Stimulated activated CD8-positive, alpha-beta memory T cell treated with anti-CD3 and anti-CD28 coated beads, Interleukin-7, amount 100 ng/mL, for 24 hours (primary cell): ENCODE results near the gene FYB1.

Source experiments
- DNase-seq: peaks from one replicate; pipeline ENCODE4 v3.0.0-alpha.2; 2020; ENCODE audit warnings: low read depth

Gene FYB1

GRCh38 chr5:39206630-39207321, 12.6 kb downstream of the FYB1 start:
- no peak for DNase-seq

GRCh38 chr5:39205550-39205949, 13.8 kb downstream of the FYB1 start:
- DNase-seq, result no peak

- no peak for DNase-seq
Measured at GRCh38 chr5:39203951-39204350, 15.4 kb downstream of the FYB1 start.

GRCh38 chr5:39203275-39203922, 16.0 kb downstream of the FYB1 start:
- DNase-seq, result no peak

DNA sequence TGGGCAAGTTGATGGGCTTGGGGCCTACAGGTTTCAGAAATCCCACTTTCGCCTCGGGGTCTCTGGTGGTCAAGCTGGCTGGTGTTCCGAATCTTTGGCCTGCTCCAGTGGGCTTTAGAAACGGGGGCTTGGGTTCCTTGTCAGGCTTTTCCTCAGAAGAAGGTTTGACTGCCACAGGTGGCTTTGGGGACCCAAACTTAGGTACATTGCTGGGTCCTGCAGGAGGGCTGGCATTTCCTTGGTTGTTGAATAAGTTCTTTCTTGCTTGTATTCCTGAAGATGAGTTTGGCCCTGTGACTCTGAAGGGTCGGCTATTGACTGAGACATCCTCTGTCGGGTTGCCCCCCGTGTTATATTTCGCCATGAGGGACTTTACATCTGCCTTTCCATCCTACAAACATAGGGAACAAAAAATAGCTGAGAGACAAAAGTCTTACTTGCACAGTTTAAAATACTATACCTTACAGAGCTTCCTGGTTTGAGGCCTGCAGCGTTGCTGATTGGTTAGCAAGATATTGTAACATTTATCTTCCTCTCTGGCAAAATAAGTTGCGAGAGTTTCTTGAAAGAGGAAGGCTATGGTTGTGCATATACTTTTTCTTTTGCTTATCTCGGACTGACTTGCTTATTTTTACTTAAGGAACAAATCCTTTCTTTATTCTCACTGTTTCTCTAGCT, 16.6 kb downstream of the FYB1 start:
- DNase-seq, result no peak

DNA sequence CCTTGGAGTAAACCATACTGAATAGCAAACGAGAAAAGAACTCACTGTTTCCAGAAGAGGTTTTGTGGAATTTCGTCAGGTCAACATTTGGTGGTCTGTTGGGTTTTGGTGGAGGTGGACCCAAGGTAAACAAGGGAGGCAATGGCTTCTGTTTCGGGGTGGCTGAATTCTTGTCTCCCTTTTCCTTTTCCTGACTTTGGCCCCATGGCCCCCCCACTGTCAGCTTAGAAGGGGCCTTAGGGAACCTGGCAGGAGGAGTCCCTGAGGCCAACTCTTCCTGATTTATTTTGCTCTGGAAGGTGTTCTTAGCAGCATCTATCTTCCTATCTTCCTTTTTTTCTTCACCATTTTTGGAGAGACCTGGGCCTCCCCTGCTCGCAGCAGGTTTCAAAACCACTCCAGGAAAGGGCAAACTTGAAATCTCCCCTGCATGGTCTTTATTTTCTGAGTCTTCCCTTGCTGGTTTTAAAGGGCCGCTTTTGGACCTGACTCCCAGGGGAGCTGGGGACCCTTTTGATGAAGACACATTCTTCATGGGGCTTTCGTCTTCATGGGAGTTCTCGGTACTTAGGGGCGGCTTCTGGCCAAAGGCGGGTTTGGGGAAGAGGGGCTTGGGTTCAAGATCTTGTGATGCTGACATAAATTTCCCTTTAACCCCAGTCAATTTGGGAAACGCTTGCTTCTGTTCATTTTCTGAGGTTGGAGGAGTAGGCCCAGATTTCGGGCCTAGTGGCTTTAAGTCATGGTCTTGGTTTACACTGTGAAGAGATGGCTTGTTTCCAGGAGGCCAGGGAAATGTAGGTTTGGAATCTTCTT, 17.4 kb downstream of the FYB1 start:
- DNase-seq, result no peak

- DNase-seq, result no peak
Measured at GRCh38 chr5:39201160-39201780, 18.1 kb downstream of the FYB1 start.

DNA sequence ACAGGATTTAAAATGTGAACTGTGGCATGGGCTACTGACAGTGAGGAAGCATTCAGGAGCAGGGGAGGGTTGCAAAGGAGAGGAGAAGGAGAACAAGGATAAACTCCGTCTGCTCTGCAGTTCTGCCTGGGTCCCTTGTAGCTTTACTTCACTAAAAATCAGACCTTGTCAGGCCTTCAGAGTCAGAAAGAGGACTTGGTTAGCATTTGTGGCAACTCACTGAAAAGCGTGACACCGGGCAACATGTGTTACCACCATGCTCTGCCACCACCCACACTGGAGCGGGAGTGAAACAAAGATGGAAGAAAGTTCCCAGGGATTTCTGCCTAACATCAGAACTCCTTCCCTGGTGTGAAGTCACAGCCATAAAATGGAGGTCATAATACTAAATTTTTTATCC, 19.3 kb downstream of the FYB1 start:
- no peak for DNase-seq

DNA sequence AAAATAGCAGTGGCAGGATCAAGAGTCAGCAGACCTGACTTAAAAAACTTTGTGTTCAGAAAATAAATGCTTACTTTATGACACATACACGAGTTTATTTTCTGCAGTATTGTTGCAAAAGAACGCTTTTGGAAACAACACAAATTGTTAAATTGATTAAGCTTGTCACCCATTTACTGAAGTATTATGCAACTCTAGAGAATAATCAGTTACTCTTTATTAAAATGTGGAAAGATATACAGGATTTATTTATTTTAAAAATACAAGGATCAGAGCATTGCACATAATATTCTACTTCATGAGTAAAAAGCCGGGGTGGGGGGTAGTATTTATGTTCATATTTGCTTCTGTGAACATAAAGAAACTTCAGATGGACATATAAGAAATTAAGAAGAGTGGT, 20.0 kb downstream of the FYB1 start:
- no peak for DNase-seq

DNA sequence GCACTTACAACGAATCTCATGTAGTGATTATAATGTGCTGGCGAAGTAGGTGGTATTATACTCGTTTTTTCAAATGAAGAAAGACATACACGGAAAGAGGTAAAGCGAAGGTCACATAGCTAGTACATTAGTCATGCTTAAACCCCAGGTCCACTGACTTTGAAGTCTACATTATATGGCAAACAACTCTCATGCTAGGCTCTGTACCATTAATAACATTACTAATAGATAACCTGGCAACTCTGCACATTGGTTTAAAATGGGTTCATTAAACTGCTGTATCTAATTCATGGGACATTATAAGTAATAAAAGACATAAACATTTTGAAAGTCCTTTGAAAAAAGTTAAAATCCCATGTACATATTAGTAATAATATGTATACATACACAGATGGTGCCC, 21.2 kb downstream of the FYB1 start:
- no peak for DNase-seq

- no peak for DNase-seq
Measured at GRCh38 chr5:39197556-39197955, 21.8 kb downstream of the FYB1 start.

GRCh38 chr5:39195198-39195826, 24.1 kb downstream of the FYB1 start:
- DNase-seq, result no peak

GRCh38 chr5:39194466-39195136, 24.8 kb downstream of the FYB1 start:
- no peak for DNase-seq

DNA sequence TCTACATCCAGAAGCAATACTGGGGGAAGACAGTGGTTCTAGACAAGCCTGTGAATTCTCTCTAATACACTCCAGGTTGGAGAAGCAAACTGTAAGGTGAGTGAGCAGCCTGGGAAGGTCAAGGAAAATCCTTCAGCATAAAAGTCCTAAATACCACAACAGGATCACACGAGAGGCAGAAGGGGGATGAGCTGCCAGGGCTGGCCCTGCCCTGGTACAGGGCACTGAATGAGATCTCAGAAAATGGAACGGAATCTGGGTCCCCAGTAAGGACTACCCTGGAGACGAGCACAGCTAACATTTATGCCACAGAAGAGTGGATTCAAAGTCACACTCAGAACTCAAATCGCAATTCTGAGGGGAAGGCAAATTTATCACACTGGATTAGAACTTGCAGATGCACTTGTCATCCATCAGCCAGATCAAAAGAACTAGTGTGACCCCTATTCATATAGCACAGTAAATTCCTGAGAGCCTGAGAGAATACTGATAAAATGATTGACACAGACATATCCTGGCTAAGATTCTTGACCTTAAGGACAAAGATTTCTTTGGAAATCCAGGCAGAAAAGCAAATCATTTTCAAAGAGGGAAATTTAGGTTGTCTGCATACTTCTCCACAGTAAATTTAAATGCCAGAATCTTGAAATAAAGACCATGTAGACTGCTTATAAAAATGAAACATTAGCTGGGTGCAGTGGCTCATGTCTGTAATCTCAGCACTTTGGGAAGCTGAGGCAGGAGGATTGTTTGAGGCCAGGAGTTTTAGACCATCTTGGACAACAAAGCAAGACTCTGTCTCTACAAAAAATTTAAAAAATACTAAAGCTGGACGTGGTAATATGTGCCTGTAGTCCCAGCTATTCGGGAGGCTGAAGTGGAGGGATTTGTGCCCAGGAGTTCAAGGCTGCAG, 25.6 kb downstream of the FYB1 start:
- DNase-seq, result no peak

- DNase-seq, result no peak
Measured at GRCh38 chr5:39192450-39193160, 26.8 kb downstream of the FYB1 start.

- DNase-seq, result no peak
Measured at GRCh38 chr5:39191216-39191615, 28.1 kb downstream of the FYB1 start.

GRCh38 chr5:39190311-39191102, 28.9 kb downstream of the FYB1 start:
- no peak for DNase-seq

- DNase-seq, result no peak
Measured at GRCh38 chr5:39189292-39189955, 29.9 kb downstream of the FYB1 start.
